HG02943 (cell line): ENCODE data around the gene RCSD1.

Experiments used
- ATAC-seq: cut with Tn5 transposase; IDR thresholded peaks from one replicate; pipeline ENCODE4 v1.9.1; 2021; ENCODE audit warnings: mild to moderate bottlenecking, low read depth, moderate library complexity; ENCODE audit not compliant: unreplicated experiment

RCSD1 gene

GRCh38 chr1:167683226-167683625 lies 53.2 kb downstream of the RCSD1 start:
- ATAC-seq = no peak

- ATAC-seq = no peak
Observed at GRCh38 chr1:167683641-167684502, 53.8 kb downstream of the RCSD1 start.

DNA sequence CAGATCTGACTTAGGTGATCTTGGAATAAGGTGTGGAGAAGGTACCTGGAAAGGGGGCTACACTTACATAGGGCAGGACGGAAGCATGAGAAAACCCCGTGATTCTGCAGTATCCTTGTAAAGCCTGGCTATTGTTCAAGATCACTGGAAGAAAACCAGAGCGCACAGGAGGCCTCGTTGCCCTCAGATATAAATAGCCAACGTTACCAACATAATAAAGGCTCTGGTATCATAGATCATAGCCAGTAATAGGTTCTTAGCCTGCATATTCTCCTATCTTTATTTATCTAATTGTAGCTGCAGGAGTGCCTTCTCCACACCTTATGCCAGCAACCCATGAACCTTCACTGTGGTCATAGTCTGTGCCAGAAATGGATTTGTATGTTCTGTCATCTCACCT lies 55.8 kb downstream of the RCSD1 start:
- ATAC-seq = no peak

DNA sequence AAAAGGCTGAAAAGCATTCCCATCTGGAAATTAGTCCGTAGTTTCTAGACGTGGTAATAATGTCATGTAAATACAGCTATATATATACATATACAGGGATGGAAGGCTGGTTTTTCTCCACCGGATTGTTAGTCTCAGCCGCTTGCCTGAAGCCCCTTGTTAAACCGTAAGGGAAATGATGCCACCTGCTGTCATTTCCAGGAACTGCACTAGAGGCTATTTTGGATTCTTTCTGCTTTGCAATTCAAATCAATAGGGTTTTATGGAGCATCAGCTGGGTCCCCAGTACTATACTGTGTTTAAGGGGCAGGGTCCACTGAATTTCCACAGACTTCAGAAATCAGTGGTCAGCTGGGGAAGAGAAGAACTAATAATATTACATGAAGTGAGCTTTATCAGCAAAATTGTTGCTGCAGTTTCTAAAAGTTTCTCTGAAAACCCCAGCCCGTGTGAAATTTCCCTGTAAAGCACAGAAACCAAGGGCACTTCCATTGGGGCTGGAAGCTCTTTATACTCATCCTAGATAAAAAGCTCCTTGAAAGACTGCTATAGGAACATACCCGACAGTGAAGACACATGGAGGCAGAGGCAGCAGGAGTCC lies 58.0 kb downstream of the RCSD1 start:
- ATAC-seq = no peak

- ATAC-seq = no peak
Observed at GRCh38 chr1:167689567-167689920, 59.5 kb downstream of the RCSD1 start.

- ATAC-seq = no peak
Observed at GRCh38 chr1:167690053-167690452, 60.0 kb downstream of the RCSD1 start.

GRCh38 chr1:167693425-167694045 lies 63.5 kb downstream of the RCSD1 start:
- no peak for ATAC-seq

DNA sequence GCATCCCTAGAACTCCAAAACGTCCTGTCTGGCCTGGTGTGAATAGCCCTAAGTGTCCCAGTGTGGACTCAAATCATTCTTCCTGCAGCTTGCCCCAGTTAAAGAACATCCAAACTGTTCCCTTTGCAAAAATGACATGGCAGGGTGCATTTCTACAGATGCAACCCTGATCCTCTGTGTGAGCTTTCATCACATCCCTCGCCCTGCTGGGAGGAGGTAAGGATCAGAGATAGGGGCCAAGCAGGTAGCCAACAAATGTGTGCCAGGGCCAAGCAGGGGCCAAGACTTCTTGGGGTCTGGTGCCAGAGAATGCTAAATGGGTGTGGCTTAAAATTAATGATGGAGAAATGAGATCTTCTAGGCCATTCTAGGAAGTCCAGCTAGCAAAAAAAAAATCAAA lies 64.7 kb downstream of the RCSD1 start:
- no peak for ATAC-seq

DNA sequence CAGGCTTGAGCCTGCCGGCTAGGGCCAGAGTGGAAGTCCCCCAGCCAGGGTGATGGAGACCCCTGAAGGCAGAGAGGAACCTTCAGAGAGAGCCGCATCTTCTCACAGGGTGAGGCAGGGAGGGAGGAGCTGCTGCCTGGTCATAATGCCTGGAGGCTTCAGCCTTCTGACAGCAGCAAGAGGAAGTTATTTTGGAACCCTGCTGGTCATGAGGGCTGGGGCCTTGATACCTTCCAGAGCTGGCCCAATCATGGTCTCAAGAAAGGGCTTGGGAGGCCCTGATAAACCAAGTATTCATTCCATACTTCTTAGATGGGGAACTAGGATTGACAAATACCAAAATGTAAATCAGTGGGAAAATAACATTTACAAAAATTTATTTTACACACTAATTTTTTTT lies 65.1 kb downstream of the RCSD1 start:
- no peak for ATAC-seq

- ATAC-seq = no peak
Observed at GRCh38 chr1:167695756-167696561, 65.9 kb downstream of the RCSD1 start.

- ATAC-seq = no peak
Observed at GRCh38 chr1:167697667-167698141, 67.7 kb downstream of the RCSD1 start.

GRCh38 chr1:167698313-167698712 lies 68.3 kb downstream of the RCSD1 start:
- no peak for ATAC-seq

GRCh38 chr1:167701510-167701909 lies 71.5 kb downstream of the RCSD1 start:
- ATAC-seq = no peak

DNA sequence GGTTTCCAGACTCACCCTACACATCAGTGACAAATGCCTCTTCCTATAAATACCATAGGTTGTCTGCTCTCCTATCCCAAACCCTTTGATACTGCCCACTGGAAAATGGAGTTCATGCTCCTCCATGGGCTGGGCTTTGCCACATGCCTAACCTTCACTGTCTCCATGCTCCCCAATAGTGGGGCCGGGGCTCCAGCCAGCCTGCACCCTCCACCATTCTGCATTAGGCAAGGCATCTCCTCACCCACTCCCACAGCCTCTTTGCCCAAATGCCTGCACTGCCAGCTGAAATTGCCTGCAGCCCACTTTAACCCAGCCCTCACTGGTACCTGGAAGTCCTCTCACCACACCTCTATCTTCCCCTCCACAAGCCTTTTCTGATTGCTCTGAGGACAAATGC lies 73.5 kb downstream of the RCSD1 start:
- no peak for ATAC-seq

- no peak for ATAC-seq
Observed at GRCh38 chr1:167704715-167705114, 74.7 kb downstream of the RCSD1 start.

DNA sequence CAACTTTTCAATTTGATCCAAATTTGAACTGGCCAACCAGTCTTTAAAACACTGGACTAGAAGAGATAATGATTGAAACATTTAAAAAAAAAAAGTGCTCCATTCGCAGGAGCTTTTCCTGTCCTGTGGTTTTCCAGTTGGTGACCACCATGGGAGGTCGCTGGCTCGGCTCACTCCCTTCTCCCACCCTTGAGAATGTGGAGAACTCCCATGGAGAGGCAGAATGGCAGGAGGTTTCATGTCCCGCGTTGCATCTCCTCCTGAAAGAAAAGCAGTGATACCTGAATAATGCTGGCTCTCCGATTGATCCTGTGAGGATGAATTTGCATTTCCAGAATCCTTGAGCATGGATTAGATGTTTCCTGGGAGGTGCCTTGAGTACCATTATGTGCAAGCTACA lies 75.2 kb downstream of the RCSD1 start:
- ATAC-seq = no peak

DNA sequence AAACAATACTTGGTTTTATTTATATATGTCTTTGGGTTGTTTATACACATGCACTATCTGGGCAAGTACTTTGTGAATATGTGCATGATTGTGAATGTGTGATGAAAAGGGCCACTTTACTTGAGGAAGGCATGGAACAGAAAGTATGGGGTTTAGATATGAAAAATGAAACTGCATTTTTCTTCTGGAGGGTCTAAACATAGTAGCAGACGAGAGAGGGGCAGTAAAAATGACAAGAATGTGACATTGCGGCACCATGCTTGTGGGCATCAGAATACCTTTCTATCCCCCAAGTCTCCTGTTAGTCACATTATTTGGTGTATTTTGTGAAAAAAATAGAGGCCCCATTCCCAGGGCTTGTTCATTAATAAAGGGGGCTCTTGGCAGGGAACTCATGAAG lies 76.3 kb downstream of the RCSD1 start:
- ATAC-seq = no peak

- no peak for ATAC-seq
Observed at GRCh38 chr1:167706931-167707877, 77.2 kb downstream of the RCSD1 start.

- ATAC-seq = no peak
Observed at GRCh38 chr1:167707942-167708341, 77.9 kb downstream of the RCSD1 start.

DNA sequence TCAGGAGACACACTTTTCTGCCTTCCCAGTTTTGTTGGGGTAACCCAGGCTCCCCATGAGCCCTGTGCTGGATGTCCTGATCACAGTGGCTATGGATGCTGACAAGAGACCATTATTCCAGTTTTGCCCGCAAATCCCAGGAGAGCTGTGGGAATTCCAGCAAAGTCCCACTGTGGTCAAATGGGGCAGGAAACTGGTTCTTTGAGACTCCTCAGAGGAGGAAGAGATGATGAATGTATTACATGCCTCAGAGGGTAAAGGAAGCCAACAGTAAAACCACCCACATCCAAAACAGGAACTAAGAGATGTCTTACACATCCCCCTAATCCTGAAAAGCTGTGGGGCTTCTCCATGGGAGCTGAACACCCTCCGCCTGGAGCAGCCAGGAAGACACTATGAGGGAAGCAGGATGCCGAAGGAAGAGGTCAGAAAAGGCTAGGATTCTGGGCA lies 78.9 kb downstream of the RCSD1 start:
- ATAC-seq = no peak
